Transverse colon (tissue), 4 donors: ENCODE measurements around the gene PRTN3.

Experiments used
- EP300 ChIP-seq: sonication (generic); formaldehyde crosslinking; IDR thresholded peaks from one replicate; pipeline ENCODE4 v1.6.1; 2017; ENCODE audit warnings: antibody characterized with exemption, low read depth
- POLR2A ChIP-seq: fragments of 450-650 bp; IDR thresholded peaks from one replicate; pipeline ENCODE4 v1.6.1; 2016; ENCODE audit warnings: antibody characterized with exemption, mild to moderate bottlenecking, moderate library complexity
- POLR2AphosphoS5 ChIP-seq, 3 donors: sonication (generic); formaldehyde crosslinking; IDR thresholded peaks; one replicate each; pipeline ENCODE4 v1.6.1; 2016; ENCODE audit warnings: antibody characterized with exemption in 3 of 3
- TF ChIP-seq, protein P1 (sequence below), 5 experiments: fragments of 200-600 bp in 3 of 5; fragments of 450-650 bp in 2 of 5; sonication (generic) in 3 of 5; IDR thresholded peaks; 1 replicate in 2 of 5; 2 replicates in 3 of 5; pipeline ENCODE4 v1.5.1; 2016 to 2017; ENCODE audit warnings: antibody characterized with exemption in 5 of 5, inconsistent platforms in 3 of 5, mild to moderate bottlenecking in 2 of 5, moderate library complexity in 1 of 5

DNA sequence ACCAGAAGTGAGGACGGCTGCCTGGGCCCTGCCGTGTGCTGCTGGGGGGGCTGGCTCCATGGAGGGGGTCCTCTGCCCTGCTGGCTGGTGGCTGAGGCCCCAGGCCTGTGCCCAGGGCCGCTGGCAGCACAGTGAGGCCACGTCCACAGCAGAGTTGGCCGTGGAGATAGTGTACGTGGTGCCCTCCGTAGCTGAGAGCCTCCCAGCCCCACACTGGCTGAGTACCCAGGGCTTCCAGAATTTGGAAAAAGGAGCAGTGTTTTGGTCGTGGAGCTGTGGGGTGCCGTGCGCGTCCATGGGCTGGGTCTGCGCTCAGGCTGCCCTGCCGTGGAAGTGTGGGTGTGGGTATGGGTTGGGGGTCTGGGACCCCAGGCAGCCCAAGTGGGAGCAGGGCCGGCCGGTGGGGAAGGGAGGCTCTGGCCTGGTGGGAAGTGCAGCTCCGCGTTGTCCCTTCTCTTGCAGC is 37.7 kb upstream of the PRTN3 start:
- TF ChIP-seq, protein P1, sequence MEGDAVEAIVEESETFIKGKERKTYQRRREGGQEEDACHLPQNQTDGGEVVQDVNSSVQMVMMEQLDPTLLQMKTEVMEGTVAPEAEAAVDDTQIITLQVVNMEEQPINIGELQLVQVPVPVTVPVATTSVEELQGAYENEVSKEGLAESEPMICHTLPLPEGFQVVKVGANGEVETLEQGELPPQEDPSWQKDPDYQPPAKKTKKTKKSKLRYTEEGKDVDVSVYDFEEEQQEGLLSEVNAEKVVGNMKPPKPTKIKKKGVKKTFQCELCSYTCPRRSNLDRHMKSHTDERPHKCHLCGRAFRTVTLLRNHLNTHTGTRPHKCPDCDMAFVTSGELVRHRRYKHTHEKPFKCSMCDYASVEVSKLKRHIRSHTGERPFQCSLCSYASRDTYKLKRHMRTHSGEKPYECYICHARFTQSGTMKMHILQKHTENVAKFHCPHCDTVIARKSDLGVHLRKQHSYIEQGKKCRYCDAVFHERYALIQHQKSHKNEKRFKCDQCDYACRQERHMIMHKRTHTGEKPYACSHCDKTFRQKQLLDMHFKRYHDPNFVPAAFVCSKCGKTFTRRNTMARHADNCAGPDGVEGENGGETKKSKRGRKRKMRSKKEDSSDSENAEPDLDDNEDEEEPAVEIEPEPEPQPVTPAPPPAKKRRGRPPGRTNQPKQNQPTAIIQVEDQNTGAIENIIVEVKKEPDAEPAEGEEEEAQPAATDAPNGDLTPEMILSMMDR (IDR thresholded peaks at IDR 0.05) = no peak
- TF ChIP-seq POLR2AphosphoS5 (IDR thresholded peaks at IDR 0.05) (no peak), EP300 (no peak), POLR2A (no peak)
